RCC 7860 (cell line): ENCODE results near the gene SCGB3A2.
"Not testable (repeated sequence)": the region's sequence is repeated elsewhere in the genome, so short reads cannot be mapped to it uniquely, and the experiment has no call there.

Experiments used
- DNase-seq: peaks from one replicate; pipeline ENCODE4 v3.0.0-alpha.2; 2015; ENCODE audit warnings: low spot score
- FAIRE-seq: peaks from 2 replicates; lab custom pipeline; 2012; peaks lifted over from hg19 to GRCh38; lab: Jason Lieb, UNC

SCGB3A2 gene

DNA sequence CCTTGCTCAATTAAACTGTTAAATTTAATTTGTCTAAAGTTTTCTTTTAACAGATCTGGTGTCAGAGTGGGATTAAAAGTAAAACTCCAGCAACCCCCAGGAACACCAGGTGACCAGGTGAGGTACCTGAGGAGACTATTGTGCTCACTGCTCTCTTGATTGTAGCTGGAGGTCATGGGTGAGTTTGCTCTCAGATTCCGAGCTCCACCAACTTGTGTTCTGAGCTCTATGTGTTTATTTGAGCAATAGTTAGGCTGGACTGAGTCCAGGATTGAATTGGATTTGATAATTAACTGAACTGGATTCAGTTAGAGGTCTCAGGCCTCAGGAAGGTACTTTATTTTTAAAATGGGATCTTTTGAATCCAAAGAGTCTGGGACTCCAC is 17.9 kb upstream of the SCGB3A2 start:
- DNase-seq (no peak), FAIRE-seq (no peak)

DNA sequence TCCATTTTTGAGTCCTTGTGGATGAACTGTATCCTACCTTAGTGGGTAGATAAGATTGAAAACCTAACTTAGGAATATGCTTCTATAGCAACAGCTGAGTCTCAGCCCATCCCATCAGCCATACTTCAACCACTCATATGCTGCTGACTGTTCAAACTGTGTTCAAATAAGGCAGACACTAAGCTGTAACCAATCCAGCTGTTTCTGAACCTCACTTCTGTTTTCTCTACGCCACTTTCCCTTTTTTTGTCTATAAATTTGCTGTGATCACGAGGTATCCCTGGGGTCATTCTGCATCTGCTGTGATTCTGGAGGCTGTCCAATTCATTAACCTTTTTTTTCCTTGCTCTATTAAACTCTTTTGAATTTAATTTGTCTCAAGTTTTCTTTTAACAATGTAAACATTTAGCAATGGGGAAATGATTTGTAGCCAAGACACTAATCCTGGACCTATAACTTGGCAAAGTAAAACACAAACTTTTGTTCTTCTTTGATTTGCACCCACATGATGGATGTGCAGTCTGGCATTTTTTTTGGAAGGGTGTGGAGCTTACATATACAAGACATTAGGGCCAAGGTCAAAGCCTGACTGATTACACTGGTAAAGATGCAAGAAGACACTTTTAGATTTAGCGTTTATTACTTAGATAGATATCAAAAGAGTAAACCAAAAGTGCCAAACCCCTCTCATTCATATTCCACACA is 14.9 kb upstream of the SCGB3A2 start:
- FAIRE-seq (no peak), DNase-seq (no peak)

DNA sequence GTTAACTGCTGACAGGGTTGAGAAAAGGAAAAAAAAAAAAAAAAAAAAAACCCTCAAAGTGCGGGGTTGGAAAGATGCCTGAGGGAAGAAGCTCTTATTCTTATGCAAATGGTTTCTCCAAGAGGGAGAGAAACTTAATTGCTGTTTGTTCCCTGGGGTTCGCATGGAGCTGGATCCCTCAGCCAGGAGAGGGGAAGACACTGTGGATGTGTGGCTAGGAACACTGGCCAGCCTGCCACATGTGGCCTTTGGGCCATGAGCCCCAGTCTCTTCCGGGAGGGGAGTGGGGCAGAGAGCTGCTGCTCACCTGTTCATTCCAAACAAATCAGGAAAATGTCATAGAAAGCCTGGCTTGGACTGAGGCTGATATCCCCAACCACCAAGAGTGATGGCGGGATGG is 9.4 kb upstream of the SCGB3A2 start:
- DNase-seq: no peak

DNA sequence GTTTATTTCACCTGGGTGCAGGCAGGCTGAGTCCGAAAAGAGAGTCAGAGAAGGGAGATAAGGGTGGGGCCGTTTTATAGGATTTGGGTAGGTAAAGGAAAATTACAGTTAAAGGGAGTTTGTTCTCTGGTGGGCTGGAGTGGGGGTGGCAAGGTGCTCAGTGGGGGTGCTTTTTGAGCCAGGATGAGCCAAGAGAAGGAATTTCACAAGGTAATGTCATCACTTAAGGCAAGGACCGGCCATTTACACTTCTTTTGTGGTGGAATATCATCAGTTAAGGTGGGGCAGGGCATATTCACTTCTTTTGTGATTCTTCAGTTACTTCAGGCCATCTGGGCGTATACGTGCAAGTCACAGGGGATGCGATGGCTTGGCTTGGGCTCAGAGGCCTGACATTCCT is 8.6 kb upstream of the SCGB3A2 start:
- FAIRE-seq, DNase-seq: not testable (repeated sequence)

More for the DNA sequence above, 9.4 kb upstream of the SCGB3A2 start:
- no peak for FAIRE-seq

DNA sequence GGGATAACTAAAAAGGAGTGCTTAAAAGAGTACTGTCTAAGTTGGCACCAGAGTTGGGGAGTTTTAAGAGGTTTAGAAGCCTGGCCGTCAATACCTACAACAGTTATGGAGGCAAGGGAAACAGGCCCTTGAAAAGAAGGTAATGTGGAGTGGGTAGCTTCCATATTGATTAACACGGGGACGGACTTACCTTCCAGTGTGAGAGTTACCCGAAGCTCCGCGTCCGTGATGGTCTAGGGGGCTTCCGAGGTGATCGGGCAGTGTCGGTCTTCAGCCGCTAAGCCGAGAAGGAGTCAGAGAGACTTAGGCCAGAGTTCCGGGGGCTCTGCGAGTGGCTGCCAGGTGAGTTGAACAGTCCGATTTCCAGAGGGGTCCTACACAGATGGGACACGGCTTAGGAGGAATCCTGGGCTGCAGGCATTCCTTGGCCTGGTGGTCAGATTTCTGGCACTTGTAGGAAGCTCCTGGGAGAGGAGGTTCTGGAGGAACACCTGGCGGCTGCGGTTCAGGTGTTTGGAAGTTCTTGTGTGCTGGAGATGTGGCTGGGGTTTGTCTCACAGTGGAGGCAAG is 6.4 kb upstream of the SCGB3A2 start:
- not testable (repeated sequence) for DNase-seq, FAIRE-seq

DNA sequence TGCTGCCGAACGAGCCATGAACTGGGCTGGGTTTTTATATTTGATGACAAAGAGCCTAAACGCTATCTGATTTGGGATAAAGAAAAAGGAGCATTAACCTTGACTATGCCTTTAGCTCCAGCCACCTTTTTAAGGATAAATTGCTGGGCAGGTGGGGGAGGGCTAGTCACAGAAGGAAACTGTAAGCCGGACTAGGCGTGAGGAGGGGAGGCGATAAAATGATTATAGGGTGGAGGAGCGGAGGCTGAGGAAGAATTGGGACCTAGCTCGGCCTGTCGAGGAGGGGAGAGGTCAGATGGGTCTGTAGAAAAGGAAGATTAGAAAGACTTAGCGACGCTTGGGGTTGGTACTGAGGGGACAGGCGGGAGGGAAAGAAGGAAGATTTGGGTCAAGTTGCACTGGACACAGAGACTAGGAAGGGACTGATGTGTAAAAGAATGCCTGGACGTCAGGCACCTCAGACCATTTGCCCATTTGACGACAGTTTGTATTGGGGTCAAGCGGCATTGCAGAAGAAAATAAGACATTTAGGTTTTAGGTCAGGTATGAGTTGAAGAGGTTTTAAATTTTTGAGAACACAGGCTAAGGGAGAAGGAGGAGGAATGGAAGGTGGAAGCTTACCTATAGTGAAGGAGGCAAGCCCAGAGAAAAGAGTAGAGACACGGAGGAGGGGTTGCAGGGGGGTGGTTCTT is 5.6 kb upstream of the SCGB3A2 start:
- DNase-seq, FAIRE-seq: not testable (repeated sequence)

DNA sequence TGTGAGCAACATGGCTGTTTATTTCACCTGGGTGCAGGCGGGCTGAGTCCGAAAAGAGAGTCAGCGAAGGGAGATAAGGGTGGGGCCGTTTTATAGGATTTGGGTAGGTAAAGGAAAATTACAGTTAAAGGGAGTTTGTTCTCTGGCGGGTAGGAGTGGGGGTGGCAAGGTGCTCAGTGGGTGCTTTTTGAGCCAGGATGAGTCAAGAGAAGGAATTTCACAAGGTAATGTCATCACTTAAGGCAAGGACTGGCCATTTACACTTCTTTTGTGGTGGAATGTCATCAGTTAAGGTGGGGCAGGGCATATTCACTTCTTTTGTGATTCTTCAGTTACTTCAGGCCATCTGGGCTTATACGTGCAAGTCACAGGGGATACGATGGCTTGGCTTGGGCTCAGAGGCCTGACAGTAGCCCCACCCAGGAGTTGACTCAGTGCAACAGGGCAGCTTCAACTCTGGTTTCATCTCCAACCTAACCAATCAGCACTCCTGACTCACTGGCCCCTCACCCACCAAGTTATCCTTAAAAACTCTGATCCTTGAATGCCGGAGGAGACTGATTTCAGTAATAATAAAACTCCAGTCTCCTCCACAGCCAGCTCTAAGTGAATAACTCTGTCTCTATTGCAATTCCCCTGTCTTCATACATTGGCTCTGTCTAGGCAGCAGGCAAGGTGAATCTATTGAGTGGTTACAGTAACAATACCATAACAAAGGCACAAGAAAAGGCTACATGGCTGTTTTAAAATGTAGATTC is 4.2 kb upstream of the SCGB3A2 start:
- not testable (repeated sequence) for DNase-seq, FAIRE-seq

DNA sequence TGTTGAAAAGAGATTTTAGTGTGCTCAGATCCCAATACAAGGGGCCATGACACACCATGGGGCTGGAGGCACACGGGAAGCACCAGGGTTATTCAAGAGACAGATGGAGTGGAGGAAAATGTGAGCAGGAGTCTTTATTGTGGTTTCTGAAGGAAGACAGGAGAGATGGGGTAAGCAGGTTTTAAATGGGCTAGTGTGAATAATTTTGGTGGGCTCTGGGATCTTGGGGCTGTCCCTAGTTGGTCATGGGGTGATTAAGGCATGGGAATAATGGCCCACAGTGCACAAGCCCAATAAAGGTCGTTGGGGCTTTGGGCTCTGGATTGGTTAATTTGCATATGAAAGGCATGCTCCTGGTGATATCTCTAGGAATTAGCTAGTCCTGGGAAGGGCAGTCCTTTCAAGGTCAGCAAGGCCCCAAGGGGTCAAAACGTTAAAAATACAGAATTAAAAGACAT is 3.6 kb upstream of the SCGB3A2 start:
- DNase-seq: no peak
- no peak for FAIRE-seq

DNA sequence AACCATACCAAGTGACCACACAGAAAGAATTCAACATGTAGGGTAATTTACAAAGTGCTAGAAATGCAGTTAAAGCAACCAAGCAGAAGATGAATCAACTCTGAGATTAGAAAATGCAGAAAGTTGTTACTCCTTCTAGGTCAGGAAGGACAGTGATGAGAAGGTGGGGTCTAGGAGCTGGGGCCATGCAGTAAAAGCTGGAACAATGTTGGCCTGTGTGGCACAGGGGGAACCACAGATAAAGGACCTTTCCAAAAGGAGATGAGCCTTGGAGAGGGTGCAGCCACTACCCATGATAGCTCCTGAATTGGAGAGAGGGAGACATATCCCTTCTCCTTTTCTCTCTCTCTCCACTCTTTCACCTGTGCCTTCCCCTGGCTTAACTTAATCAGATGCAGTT is 2.4 kb upstream of the SCGB3A2 start:
- no peak for FAIRE-seq
- no peak for DNase-seq

DNA sequence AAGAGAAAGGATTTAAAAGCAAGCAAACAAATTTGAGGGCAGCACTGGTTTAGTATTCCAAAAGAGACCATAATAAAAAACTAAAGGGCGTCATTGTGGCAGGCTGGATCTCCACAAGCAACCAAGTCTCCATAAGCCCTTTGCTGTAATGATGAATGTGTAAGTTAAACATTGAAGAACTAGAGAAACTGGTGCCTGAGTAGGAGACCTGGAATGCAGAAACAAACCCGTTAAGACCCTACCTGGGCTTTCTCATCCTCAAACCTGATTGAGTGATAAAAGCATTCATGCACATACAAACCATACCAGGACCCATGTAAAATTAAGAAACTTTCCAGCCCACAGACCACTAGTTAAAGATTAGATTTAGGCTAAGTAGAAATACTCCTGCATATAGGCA is 1.9 kb upstream of the SCGB3A2 start:
- DNase-seq (no peak), FAIRE-seq (no peak)

DNA sequence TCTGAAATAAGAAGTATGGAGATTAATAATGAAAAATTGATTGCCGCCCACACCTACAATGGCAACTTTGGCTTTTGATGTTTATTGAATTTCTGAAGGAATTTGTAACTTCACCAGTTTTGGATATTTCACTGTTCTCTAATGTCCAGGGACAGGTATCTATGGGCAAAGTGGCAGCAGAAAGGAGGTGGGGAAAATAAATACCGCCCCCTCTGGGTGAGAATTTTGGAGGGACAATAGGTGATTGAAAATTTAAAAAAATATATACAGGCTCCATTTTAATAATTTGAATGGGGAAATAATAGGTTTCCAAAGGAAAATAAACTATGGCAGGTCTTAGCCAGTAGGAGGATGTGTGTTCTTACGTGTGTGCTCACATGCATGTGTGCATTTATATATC is 1.3 kb downstream of the SCGB3A2 start:
- FAIRE-seq (no peak), DNase-seq (no peak)

DNA sequence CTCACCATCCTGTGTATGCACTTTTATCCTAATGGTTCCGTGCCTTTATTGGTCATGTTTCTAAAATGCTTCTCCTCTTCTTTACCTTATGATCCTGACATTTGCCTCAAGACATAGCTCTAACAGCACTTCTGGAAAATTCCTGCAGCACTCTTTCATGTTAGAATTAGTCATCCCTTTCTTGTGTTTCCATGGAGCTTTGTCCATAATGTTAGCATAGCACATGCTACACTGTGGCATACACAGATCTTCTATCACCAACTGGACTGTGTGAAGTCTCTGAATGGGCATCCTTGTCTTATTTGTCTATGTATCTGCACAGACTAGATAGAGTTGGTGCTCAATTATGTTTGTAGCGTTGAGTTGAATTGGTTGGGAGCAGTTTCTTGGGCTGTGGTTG is 2.0 kb downstream of the SCGB3A2 start:
- FAIRE-seq: no peak
- DNase-seq: no peak

DNA sequence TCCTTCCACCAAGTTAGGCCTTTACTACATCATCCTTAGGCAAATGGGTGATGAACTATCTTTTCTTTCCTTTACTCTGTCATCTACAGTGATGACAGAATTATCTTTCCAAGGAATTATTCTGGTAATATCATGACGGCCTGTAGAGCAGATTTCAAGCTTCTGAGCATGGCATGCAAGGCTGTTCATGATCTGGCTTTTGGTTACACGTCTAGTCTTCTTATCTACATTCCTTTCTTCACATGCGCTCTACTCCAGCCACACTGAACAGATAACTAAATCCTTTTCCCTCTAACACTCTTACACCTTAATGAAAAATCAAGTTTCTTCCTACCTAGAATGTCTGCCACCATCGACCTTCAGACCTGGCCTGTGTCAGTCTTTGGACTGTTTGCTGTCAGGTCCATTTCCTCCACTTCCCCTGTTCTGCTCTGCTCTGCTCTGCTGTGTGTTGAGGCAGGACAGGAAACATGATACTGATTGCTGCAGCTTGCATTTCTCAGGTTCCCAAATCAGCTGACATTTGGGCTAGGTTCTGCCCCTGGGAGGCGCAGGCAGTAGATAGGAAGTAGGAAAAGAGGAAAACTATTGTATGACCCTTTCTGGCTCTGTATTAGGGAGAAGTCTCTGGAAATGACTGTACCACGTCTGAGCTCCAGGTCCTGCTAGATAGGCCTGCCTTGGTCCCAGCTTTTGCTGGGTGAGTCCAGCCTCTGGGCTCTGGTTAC is 4.2 kb downstream of the SCGB3A2 start:
- no peak for DNase-seq
- no peak for FAIRE-seq

DNA sequence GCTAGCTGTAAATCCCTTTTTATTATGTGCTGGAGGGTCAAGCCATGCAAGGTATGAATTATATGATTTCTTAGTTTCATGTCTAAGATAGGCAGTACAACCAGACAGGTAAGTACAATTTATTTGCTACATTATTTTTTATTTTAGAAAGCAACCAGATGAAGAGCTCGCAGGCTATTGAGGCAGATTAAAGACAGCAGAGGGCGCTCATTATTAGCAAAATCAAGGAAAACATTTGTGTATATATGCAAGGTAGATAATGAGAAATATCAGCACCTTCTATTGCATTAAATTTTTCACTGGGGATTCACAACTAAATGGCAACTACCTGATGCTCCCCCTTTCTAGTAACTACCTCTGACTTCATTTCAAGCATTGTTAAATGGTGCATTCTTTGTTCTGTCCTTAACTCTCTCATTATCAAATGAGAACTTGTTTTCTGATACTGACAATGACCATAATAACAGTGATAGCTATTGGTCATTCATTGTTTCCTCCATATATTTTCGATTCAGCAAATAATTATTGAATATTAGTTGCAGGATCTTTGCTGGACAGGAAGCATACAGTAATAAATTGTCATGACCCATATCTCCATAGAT is 8.6 kb downstream of the SCGB3A2 start:
- DNase-seq (no peak), FAIRE-seq (no peak)

DNA sequence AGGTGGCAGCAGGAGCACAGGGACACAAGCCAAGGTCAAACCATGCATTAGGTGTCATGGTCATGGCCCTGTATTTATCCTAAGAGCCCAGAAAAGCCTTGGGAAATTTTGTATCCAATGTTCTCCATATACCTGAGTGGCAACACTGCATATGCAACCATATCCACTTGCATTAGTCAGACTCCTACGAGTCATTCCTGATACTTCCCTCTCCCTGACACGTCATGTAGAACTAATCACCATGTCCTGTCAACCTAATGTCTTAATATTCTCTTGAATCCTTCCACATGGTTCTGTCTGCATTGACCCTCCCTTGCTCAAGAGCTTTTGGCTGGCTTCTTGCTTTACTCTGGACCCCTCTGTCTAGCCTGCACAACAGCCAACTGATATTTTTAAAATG is 9.4 kb downstream of the SCGB3A2 start:
- no peak for DNase-seq
- FAIRE-seq: no peak

DNA sequence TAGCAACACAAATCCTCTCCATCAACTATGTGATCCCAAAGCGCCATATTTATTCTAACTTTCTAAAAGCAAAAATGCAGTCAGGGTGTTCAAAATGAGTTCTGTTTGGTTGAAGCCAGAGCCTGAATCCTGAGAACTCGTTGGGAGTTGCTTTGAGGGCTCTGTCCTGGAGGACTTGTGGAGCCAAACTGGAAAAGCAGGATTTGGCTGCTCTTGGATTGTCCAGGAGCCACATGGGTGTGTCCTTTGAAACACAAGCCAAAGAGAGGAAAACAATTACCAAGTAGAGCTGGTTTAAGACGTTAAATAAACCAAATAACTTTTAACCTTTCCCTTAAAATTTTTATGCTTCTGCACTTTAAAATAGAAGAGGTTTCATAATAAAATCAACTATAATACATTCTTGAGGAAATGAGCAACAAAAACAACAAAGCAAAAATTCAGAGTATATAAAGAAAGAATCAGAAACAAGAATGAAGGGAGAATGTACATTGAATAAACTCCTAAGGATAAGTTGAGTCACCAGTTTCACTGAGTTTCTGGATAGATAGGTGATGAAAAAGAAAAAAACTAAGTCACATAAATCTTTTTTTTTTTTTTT is 14.3 kb downstream of the SCGB3A2 start:
- DNase-seq: no peak

DNA sequence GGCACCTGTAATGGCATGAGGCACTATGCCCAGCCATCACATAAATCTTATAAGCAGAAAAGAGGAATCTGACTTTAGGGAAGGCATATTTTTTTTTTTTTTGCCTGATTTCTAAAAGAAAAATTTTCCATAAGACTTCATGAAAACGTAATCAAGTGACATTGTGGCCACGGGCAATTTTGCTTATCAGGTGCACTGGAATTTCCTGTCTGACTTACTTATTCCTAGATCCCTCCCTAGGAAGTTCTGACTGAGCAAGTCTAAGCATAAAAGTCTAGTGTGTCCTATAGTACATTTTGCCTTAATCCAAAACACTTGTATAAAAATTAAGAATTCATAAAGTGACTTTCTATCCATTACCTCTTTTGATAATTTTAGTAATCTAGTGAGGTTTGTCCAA is 15.3 kb downstream of the SCGB3A2 start:
- FAIRE-seq (no peak), DNase-seq (no peak)

More for the DNA sequence above, 14.3 kb downstream of the SCGB3A2 start:
- FAIRE-seq: no peak

DNA sequence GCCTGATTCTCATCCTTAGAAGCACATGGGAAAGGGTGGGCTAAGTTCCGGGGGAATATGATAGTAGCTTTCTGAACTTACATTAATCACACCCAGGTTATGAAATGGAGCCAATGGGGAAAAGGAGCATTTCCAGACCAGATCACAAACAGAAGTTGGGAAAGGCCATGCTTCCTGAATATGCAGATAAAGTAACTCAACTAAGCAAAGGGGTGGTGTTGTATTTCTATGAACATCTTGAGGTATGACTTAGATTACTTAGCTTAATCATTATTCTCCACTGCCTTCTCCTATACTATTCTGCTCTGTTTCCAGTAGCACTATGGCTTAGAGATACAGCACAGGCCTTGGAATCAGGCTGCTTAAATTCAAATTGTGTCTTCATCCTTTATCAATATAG is 17.4 kb downstream of the SCGB3A2 start:
- no peak for DNase-seq
- no peak for FAIRE-seq

DNA sequence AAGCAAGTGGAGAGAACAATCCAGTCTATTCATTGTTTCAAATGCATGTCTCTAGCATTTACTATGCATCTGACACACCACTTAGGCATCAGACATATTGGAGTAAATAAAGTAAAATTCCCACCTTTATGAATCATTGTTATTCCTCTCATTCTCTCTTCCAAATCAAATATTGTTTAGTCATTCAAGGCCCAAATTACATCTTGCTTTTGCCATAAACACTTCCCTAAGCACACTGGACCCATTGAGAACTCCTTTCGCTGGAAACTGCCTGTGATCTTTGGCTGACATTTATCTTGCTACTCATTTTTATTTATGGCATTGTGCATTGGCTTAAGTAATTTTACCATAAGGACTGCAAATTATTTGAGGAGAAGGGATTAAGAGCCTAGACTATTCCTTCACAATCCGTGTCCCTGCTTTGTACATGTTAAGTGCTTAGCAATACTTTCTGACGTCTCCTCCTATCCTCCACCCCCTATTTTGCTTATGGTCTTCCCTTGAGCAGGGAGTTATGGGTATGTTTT is 20.4 kb downstream of the SCGB3A2 start:
- DNase-seq (no peak), FAIRE-seq (no peak)

DNA sequence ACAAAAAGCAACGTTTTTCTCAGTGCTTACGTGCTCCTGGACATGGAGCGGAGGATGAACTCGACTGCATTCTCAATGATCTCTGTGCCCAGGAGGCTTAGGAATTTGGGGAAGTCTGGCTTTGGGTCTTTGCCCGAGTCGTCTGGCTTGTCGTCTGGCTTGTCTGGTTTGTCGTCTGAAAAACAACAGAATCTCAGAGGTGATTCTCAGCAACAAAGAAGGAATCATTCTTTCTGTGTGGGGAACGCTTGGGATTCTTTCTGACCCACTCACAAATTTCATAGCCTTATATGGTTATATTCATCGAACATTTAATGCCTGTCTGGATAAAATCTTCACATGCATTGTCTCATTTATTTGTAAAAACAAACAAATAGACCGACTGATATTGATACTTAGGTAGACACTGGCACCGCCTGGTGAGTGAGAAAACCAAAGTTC is 23.1 kb downstream of the SCGB3A2 start:
- no peak for FAIRE-seq
- peak; percentile 15 for DNase-seq
